SK-N-SH (cell line): ENCODE results near the gene GRB2. TPM values are rescaled to one million over a fixed set of nuclear protein-coding genes. Genes with fewer than 3 reads are reported as not detected.

Experiments
- CTCF ChIA-PET: fragments of 300-600, 350-600 bp; formaldehyde crosslinking; extraction: SDS; loops from one replicate; lab custom pipeline; 2021; lab: Yijun Ruan, JAX
- POLR2A ChIA-PET: fragments of 350-600 bp; sonication (Branson Sonifier 250); formaldehyde crosslinking; extraction: SDS; loops from one replicate; lab custom pipeline; 2020; ENCODE audit warnings: antibody characterized with exemption, inconsistent platforms; lab: Yijun Ruan, JAX
- DNase-seq: peaks from one replicate; pipeline ENCODE4 v3.0.0; 2012
- H2AFZ ChIP-seq: fragments of 200-600 bp; sonication (generic); 2 replicates; pipeline ENCODE4 v1.8.1; 2016; ENCODE audit warnings: antibody characterized with exemption, mild to moderate bottlenecking, low read depth
- H3F3A ChIP-seq: fragments of 200-600 bp; sonication (generic); replicated peaks from 2 replicates; pipeline ENCODE3; 2016; ENCODE audit warnings: antibody characterized with exemption, mild to moderate bottlenecking; ENCODE audit not compliant: insufficient read depth
- H3K27ac ChIP-seq, 2 experiments: fragments of 200-500 bp in 1 of 2; fragments of 200-600 bp in 1 of 2; sonication (Bioruptor generic) in 1 of 2; sonication (generic), shearing (Covaris generic) in 1 of 2; 2 replicates each; pipeline versions ENCODE4 v1.5.1 to v1.6.1; 2014 to 2016; ENCODE audit warnings: low read depth in 2 of 2, inconsistent platforms in 1 of 2, low read length in 1 of 2, mild to moderate bottlenecking in 1 of 2, mixed read lengths in 1 of 2
- H3K27me3 ChIP-seq: fragments of 200-600 bp; sonication (generic), shearing (Covaris generic); 2 replicates; pipeline ENCODE4 v1.6.1; 2016; ENCODE audit warnings: mixed run types; ENCODE audit not compliant: insufficient read depth
- H3K36me3 ChIP-seq, 2 experiments: fragments of 200-500 bp in 1 of 2; fragments of 200-600 bp in 1 of 2; sonication (Bioruptor generic) in 1 of 2; sonication (generic) in 1 of 2; replicated peaks in 1 of 2; 2 replicates each; pipeline versions ENCODE3 to v1.5.1; 2014 to 2016; ENCODE audit warnings: low read length in 1 of 2, mild to moderate bottlenecking in 1 of 2; ENCODE audit not compliant: insufficient read depth in 2 of 2, control insufficient read depth in 1 of 2
- H3K4me1 ChIP-seq, 2 experiments: fragments of 200-500 bp in 1 of 2; fragments of 200-600 bp in 1 of 2; sonication (Bioruptor generic) in 1 of 2; sonication (generic), shearing (Covaris generic) in 1 of 2; 2 replicates each; pipeline versions ENCODE4 v1.5.1 to v1.6.1; 2014 to 2016; ENCODE audit warnings: low read depth in 1 of 2, low read length in 1 of 2, mixed run types in 1 of 2; ENCODE audit not compliant: insufficient read depth in 2 of 2, control insufficient read depth in 1 of 2
- H3K4me2 ChIP-seq: fragments of 200-600 bp; sonication (generic), shearing (Covaris generic); 2 replicates; pipeline ENCODE4 v1.6.1; 2017; ENCODE audit warnings: mixed run types
- H3K4me3 ChIP-seq, 2 experiments: fragments of 200-500 bp in 1 of 2; fragments of 200-600 bp in 1 of 2; sonication (Bioruptor generic) in 1 of 2; sonication (generic), shearing (Covaris generic) in 1 of 2; 2 replicates each; pipeline versions ENCODE4 v1.5.1 to v1.8.1; 2014 to 2016; ENCODE audit warnings: low read depth in 2 of 2, inconsistent platforms in 1 of 2, low read length in 1 of 2, mild to moderate bottlenecking in 1 of 2, mixed read lengths in 1 of 2, moderate library complexity in 1 of 2
- H3K79me2 ChIP-seq: fragments of 200-600 bp; sonication (generic); 2 replicates; pipeline ENCODE4 v1.8.1; 2017; ENCODE audit warnings: mild to moderate bottlenecking; ENCODE audit not compliant: insufficient read depth
- H3K9ac ChIP-seq: fragments of 200-600 bp; sonication (generic); 2 replicates; pipeline ENCODE4 v1.6.1; 2017; ENCODE audit warnings: mixed run types
- H3K9me2 ChIP-seq: fragments of 200-600 bp; sonication (generic); 2 replicates; pipeline ENCODE4 v1.6.1; 2017; ENCODE audit warnings: mixed run types
- H3K9me3 ChIP-seq: fragments of 200-600 bp; sonication (generic); 2 replicates; pipeline ENCODE4 v1.6.1; 2017; ENCODE audit warnings: mixed run types, mild to moderate bottlenecking, moderate library complexity
- H4K20me1 ChIP-seq: fragments of 200-600 bp; sonication (generic); 2 replicates; pipeline ENCODE4 v1.6.1; 2017; ENCODE audit warnings: mild to moderate bottlenecking, mixed run types; ENCODE audit not compliant: insufficient read depth
- FOSL2 ChIP-seq: IDR thresholded peaks from 2 replicates; pipeline ENCODE4 v1.4.0; 2012; ENCODE audit warnings: low read depth, mild to moderate bottlenecking, moderate library complexity, borderline replicate concordance
- FOXM1 ChIP-seq: IDR thresholded peaks from 2 replicates; pipeline ENCODE4 v1.4.0; 2012; ENCODE audit warnings: low read depth, mild to moderate bottlenecking
- GABPA ChIP-seq: IDR thresholded peaks from 2 replicates; pipeline ENCODE4 v1.4.0; 2012; ENCODE audit warnings: low read depth, mild to moderate bottlenecking
- MEF2A ChIP-seq: IDR thresholded peaks from 2 replicates; pipeline ENCODE4 v1.4.0; 2012; ENCODE audit warnings: low read depth, borderline replicate concordance
- NFIC ChIP-seq: IDR thresholded peaks from 2 replicates; pipeline ENCODE4 v1.4.0; 2012; ENCODE audit warnings: borderline replicate concordance
- POLR2AphosphoS5 ChIP-seq: IDR thresholded peaks from 2 replicates; pipeline ENCODE4 v1.6.1; 2012; ENCODE audit warnings: low read depth, low read length
- RAD21 ChIP-seq: IDR thresholded peaks from 2 replicates; pipeline ENCODE4 v1.6.1; 2012; ENCODE audit warnings: mild to moderate bottlenecking, low read length
- REST ChIP-seq: IDR thresholded peaks from 2 replicates; pipeline ENCODE4 v1.6.1; 2012; ENCODE audit warnings: mild to moderate bottlenecking, low read depth, low read length, moderate library complexity
- RFX5 ChIP-seq: IDR thresholded peaks from 2 replicates; pipeline ENCODE4 v1.6.1; 2012; ENCODE audit warnings: mild to moderate bottlenecking, improper control_type of control experiment, low read length
- RXRA ChIP-seq: IDR thresholded peaks from 2 replicates; pipeline ENCODE4 v1.4.0; 2012; ENCODE audit warnings: low read depth, mild to moderate bottlenecking, borderline replicate concordance
- SIN3A ChIP-seq: IDR thresholded peaks from 2 replicates; pipeline ENCODE4 v1.6.1; 2012; ENCODE audit warnings: low read depth, mild to moderate bottlenecking, low read length, moderate library complexity, borderline replicate concordance
- TAF1 ChIP-seq: IDR thresholded peaks from 2 replicates; pipeline ENCODE4 v1.6.1; 2012; ENCODE audit warnings: low read depth, mild to moderate bottlenecking, low read length, moderate library complexity, borderline replicate concordance
- TEAD4 ChIP-seq: IDR thresholded peaks from 2 replicates; pipeline ENCODE4 v1.4.0; 2012; ENCODE audit warnings: mild to moderate bottlenecking, borderline replicate concordance; ENCODE audit not compliant: insufficient read depth
- WGBS: methylation state at CpG from one replicate; pipeline ENCODE4 v1.1.6; 2017; ENCODE audit warnings: low lambda C conversion rate; 5-methylcytosine and 5-hydroxymethylcytosine counted together
- polyA plus RNA-seq, 3 experiments: library from polyadenylated mRNA; depleted of rRNA; stranded (reverse); fragments of >200 nt; gene quantifications; 2 replicates each; pipeline ENCODE4 v1.2.3, GENCODE V29; 2012
- TF ChIP-seq, protein P1 (sequence below): fragments of 200-600 bp; sonication (generic); IDR thresholded peaks from 2 replicates; pipeline ENCODE4 v1.6.1; 2017; ENCODE audit warnings: antibody characterized with exemption, mild to moderate bottlenecking, moderate library complexity
- TF ChIP-seq, protein P2 (sequence below): fragments of 150-350 bp; IDR thresholded peaks from 2 replicates; pipeline ENCODE4 v1.6.1; 2017; ENCODE audit warnings: antibody characterized with exemption, low read length, low read depth, borderline replicate concordance

Gene GRB2
- polyA plus RNA-seq, 1 of the 3 experiments (the other 2 are of a cell fraction): 89.6 TPM

- TF ChIP-seq REST (no peak), FOXM1 (no peak), RFX5 (no peak)
- TF ChIP-seq, protein P1, sequence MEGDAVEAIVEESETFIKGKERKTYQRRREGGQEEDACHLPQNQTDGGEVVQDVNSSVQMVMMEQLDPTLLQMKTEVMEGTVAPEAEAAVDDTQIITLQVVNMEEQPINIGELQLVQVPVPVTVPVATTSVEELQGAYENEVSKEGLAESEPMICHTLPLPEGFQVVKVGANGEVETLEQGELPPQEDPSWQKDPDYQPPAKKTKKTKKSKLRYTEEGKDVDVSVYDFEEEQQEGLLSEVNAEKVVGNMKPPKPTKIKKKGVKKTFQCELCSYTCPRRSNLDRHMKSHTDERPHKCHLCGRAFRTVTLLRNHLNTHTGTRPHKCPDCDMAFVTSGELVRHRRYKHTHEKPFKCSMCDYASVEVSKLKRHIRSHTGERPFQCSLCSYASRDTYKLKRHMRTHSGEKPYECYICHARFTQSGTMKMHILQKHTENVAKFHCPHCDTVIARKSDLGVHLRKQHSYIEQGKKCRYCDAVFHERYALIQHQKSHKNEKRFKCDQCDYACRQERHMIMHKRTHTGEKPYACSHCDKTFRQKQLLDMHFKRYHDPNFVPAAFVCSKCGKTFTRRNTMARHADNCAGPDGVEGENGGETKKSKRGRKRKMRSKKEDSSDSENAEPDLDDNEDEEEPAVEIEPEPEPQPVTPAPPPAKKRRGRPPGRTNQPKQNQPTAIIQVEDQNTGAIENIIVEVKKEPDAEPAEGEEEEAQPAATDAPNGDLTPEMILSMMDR: no peak
These were observed 41.4 kb downstream of the GRB2 start (continued) for GRCh38 chr17:75364078-75364477.

- Histone ChIP-seq H3K36me3 (peaks cover 0 to 5% of the 10 kb centered on the region in 2 experiments), H4K20me1 (peaks cover 89% of the 10 kb centered on the region), H2AFZ (no peak overlapping the region), H3K4me1 (peaks cover 5 to 23% of the 10 kb centered on the region in 2 experiments; a peak in 3 of 4 replicates), H3K9ac (no peak overlapping the region), H3K4me3 (no peak overlapping the region), H3K79me2 (peaks cover 95% of the 10 kb centered on the region), H3K27me3 (no peaks in the 10 kb centered on the region), H3K9me2 (no peaks in the 10 kb centered on the region), H3K9me3 (no peaks in the 10 kb centered on the region), H3K27ac (no peak overlapping the region), H3K4me2 (no peak overlapping the region), H3F3A (peaks cover 14% of the 10 kb centered on the region)
- no peak for TF ChIP-seq GABPA
- no peak for TF ChIP-seq MEF2A
- CTCF ChIA-PET: interaction anchor here (0.6 to 5.1 kb wide), 5 partner anchors 16 to 162 kb away, joined by 3 to 24 read pairs (median 3); no protein-coding TSS in a partner anchor
- DNase-seq: no peak
- POLR2A ChIA-PET: no interaction called here
- WGBS: 50% methylated on average over 2 of the region's 2 CpGs
These were observed 43.5 kb downstream of the GRB2 start for GRCh38 chr17:75361996-75362395.

DNA sequence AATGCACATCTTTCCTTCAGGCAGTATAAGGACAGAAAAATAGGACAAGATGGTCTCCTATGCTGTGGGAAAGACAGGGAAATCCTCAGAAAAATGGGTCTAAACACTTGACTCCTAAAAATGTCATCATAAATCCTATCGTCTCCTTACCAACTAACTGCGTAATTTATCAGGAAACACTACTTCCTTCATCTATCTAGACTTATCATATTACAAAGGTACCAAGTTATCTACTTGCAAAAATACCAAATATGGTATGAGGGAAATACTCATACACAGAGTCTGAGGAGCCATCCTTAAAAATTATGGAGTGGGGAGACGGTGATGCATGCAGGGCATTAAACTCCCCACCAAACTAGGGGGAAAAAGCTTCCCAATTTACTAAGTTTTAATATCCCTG lies 44.1 kb downstream of the GRB2 start:
- CTCF ChIA-PET: interaction anchor here (0.9 to 1.8 kb wide), 5 partner anchors 17 to 51 kb away, joined by 3 to 4 read pairs (median 3); no protein-coding TSS in a partner anchor
- no peaks in the 10 kb centered on the region for H3K9me3 ChIP-seq
- TF ChIP-seq TAF1: no peak
- no peak for TF ChIP-seq POLR2AphosphoS5
- TF ChIP-seq RAD21: no peak
- no peak for TF ChIP-seq FOSL2
- no peak for TF ChIP-seq REST
- no peak for TF ChIP-seq NFIC
- TF ChIP-seq SIN3A: no peak
- no peak for TF ChIP-seq MEF2A
- TF ChIP-seq, protein P2, sequence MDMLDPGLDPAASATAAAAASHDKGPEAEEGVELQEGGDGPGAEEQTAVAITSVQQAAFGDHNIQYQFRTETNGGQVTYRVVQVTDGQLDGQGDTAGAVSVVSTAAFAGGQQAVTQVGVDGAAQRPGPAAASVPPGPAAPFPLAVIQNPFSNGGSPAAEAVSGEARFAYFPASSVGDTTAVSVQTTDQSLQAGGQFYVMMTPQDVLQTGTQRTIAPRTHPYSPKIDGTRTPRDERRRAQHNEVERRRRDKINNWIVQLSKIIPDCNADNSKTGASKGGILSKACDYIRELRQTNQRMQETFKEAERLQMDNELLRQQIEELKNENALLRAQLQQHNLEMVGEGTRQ: no peak
- no peak for TF ChIP-seq RXRA
- no peak for TF ChIP-seq TEAD4

More for the DNA sequence above, 44.1 kb downstream of the GRB2 start:
- H3K4me2 ChIP-seq: no peak overlapping the region
- no peak for DNase-seq
- H3K79me2 ChIP-seq: peaks cover 95% of the 10 kb centered on the region
- POLR2A ChIA-PET: no interaction called here
- peaks cover 0 to 5% of the 10 kb centered on the region in 2 experiments for H3K36me3 ChIP-seq
- no peak overlapping the region for H3K4me3 ChIP-seq
- peaks cover 5 to 23% of the 10 kb centered on the region in 2 experiments; a peak in 3 of 4 replicates for H3K4me1 ChIP-seq
- WGBS: 63% methylated on average over 3 of the region's 3 CpGs
- H3K27ac ChIP-seq: no peak overlapping the region
- H2AFZ ChIP-seq: no peak overlapping the region
- no peak overlapping the region for H3K9ac ChIP-seq
- H4K20me1 ChIP-seq: peaks cover 87% of the 10 kb centered on the region
- H3K27me3 ChIP-seq: no peaks in the 10 kb centered on the region
- H3K9me2 ChIP-seq: no peaks in the 10 kb centered on the region
- peaks cover 14% of the 10 kb centered on the region for H3F3A ChIP-seq
